GM19043 (cell line): ENCODE results near the gene SEC14L2.
"Not testable (repeated sequence)": the region's sequence is repeated elsewhere in the genome, so short reads cannot be mapped to it uniquely, and the experiment has no call there.

Experiments used
- ATAC-seq: cut with Tn5 transposase; IDR thresholded peaks from one replicate; pipeline ENCODE4 v1.9.1; 2021; ENCODE audit warnings: low read depth; ENCODE audit not compliant: unreplicated experiment

SEC14L2 gene

GRCh38 chr22:30402028-30402765 lies 5.4 kb downstream of the SEC14L2 start:
- no peak for ATAC-seq

- ATAC-seq: not testable (repeated sequence)
These were observed 5.9 kb downstream of the SEC14L2 start for GRCh38 chr22:30402766-30403104.

DNA sequence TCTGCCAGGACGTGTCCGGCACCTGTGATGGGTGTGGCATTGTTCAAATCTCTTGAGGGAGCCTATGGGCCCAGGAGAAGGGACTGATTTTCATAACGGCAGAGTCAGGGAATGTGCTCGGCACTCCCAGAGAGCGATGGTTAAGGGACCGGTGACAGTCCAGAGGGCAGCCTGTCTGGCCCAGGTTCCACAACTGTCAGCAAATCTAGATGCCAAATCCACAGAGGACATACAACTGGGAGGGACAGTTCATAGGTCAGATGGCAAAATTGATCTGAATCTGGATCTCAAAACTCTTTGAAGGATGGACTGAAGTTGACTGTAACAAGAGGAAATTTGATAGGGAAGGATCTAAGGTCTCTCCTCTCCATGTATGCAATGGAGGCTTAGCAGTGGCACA lies 7.5 kb downstream of the SEC14L2 start:
- ATAC-seq: no peak

DNA sequence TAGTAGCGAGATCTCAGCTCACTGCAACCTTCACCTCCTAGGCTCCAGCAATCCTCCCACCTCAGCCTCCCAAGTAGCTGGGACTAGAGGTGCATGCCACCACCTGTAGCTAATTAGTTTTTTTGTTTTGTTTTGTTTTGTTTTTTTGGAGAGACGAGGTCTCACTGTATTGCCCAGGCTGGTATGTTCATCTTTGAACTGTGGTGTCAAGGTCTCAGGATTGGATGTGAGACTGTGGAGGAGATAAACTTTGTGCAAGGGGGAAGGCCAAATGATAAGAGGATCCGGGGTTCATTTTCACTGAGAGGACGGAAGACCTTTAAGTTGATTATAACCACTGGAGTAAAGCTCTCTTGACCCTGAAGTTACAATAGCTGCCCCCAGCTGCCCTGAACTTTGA lies 8.9 kb downstream of the SEC14L2 start:
- no peak for ATAC-seq

- no peak for ATAC-seq
These were observed 9.6 kb downstream of the SEC14L2 start for GRCh38 chr22:30406400-30406799.

GRCh38 chr22:30408388-30409102 lies 11.7 kb downstream of the SEC14L2 start:
- ATAC-seq: no peak

GRCh38 chr22:30411780-30412179 lies 15.0 kb downstream of the SEC14L2 start:
- ATAC-seq: no peak

GRCh38 chr22:30413001-30413400 lies 16.2 kb downstream of the SEC14L2 start:
- no peak for ATAC-seq

DNA sequence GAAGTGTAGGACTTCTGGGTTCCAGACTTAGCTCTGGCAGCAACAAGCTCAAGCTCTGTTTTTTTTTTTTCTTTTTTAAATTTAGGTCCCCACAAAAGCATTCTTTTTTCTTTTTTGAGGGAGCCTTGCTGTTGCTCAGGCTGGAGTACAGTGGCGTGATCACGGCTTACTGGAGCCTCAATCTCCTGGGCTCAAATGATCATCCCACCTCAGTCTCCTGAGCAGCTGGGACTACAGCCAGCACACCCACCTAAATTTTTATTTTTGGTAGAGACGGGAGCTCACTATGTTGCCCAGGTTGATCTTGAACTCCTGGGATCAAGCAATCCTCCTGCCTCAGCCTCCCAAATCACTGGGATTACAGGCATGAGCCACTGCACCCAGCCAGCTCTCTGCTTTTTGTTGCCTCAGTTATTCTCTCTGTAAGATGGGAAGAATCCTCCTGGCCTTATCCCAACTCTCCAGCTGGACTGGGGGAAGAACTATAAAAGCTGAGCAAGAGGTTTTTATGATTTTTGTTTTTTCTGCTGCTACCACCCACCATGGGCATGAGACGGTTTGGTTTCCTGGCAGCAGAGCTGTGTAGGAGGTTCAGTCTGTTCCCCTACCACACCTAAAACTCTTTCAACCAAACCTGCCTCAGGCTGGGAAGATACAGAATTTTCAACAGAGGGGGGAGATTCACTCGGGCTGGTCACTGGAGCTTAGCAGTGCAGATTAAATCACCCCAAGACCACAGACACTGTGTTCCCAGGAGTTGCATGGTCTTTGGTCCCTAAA lies 17.1 kb downstream of the SEC14L2 start:
- ATAC-seq: no peak

- no peak for ATAC-seq
These were observed 17.8 kb downstream of the SEC14L2 start for GRCh38 chr22:30414525-30415047.

GRCh38 chr22:30416403-30416802 lies 19.6 kb downstream of the SEC14L2 start:
- ATAC-seq: no peak

DNA sequence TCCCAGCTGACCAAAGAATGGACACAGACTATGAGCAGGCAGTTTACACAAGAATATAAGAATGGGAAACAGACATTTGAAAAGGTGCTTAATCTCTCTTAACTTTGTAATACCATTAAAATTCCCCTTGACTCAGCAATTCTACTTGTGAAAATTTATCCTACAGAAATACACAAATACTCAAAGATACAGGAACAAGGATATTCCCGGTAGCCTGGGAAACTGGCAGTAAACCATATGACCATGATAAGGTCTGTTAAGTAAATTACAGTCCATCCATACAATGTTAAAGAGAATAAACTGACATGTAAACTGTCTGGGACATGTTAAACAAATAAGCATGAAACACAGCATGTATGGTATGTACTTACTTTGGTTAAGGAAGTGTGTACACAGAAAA lies 20.0 kb downstream of the SEC14L2 start:
- no peak for ATAC-seq

DNA sequence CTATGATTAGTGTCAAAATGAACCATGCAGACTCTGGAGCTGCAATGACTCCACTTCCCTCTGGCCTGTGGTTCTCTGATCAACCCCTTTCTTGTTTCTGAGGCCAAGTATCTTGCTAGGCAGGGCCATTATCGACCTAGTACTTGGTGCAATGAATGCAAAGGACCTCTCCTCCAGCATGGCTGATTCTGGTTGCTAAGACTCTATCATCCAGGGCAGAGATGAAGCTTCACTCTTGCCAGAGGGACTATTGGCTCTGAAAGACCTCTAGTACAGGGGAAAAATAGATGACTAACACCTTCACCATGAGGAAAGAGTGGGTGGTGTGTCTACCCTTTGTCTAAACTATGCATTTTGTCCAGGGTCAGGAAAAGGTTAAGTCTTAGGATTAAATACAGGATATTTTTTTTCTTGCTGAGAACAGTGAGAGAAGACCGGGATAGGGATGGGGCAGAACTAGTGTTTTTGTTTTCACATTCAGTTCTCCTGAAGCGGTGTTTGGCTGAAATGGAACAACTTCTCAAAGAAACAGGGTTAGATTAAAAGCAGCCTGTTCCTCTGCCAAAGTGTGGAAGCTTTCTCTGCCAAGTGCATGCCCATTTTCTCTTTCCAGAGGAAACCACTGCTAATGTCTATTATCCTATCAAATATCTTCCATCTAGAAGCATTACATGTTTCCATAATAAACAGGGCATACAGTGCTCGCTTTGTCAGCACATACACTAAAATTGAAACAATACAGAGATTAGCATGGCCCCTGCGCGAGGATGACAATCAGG lies 23.7 kb downstream of the SEC14L2 start:
- ATAC-seq: no peak

GRCh38 chr22:30421695-30422480 lies 25.1 kb downstream of the SEC14L2 start:
- no peak for ATAC-seq

DNA sequence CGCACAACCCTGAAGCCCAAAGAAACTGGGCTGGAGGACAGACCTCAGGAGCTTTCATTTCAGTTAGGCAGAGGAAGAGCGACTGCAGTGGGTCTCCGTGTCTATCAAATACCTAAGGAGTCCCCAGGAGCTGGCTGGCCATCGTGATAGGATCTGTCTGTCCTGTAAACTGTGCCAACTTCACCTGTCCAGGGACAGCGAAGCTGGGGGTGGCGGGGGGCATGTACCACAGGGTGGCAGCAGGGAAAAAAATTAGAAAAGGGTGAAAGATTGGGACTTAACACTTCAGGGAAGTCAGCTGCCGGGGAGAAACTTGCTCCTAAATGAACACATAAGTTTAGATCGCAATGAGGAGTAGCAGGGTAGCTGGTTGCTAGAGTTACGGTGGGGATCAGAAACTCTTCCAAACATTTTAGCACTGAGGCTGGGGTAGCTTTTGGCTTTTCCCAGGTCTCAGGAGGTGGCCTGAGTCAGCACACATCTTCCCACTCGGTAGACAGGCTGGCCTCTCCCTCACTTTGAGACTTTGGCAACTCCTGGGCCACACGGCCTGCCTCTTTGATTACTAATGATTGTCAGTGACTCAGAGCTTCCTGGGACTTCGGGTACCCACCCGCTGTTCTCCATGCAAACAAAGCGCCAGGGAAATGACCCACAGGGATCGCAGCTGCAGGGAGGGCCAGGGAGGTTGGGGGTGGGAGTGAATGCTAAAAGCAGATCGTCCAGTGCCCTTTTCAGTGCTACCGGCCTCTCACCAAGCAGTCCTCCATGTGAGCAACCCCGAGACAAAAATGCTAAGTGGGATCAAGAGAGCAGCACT lies 25.9 kb downstream of the SEC14L2 start:
- ATAC-seq: no peak

DNA sequence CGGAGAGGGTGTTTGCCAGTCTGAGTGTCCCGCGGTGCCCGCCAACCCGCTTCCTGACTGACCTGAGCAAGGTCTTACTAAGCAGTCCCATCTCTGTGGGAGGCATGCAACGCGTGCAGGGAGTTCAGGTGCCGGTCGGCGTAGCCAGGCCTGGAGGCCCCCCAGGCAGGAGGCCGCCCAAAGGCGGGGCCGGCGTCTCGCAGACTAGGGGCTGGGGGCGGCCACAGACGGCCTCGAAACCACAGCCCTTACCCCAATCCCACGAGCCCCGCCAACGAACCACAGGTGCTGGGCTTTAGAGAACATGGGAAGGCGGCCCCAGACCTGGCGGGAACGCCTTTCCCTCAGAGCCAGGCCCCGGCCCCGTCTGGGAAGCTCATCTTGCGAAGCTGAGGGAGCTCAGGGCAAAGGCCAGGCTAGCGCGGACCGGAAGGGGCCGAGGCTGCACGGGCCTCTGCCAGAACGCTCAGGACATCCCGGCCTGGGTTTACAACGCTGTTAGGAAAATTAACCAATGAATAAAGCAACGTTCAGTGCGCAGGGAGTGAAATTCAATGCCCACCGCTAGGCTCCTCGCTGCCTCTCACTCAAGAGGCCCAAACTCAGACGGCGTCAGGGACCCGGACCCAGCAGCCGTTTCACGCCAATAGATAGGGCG lies 26.6 kb downstream of the SEC14L2 start:
- peak; percentile 20 for ATAC-seq

DNA sequence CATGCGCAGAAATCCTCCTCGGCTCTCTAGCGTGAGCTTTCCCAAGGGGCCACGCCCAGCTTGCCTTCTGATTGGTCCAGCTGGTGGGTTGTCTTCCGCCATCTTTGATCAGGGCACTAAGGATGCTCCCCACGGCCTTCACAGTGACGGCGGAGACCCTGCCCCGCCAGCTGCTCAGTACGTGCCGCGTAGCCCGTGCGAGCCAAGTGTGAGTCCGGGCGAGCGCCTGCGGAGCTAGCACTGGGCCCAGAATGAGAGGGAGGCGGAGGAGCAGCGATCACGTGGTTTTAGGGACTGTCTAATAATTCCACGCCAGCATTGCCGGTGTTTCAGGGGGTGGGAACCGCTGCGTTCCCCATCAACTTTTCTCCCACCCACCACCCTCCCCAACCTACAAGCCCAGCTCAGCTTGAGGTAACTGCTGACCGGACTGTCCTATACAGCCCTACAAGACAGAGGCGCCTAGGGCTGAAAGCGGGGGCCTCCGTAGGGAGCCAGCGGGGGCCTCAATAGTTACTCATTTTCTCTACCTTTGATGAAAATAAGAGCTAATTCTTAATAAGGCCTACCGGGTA lies 27.2 kb downstream of the SEC14L2 start:
- ATAC-seq: peak; percentile 79
